GM21529 (cell line): ENCODE measurements around the gene COL1A2.

Experiments
- ATAC-seq: cut with Tn5 transposase; IDR thresholded peaks from one replicate; pipeline ENCODE4 v1.9.1; 2021; ENCODE audit not compliant: unreplicated experiment

COL1A2 gene

GRCh38 chr7:94394437-94395140 is at the start of gene COL1A2:
Gene COL1A2, plus strand, starts transcription at chr7:94394895. Its CDS starts 137 bp downstream, at chr7:94395032.
- ATAC-seq = no peak

GRCh38 chr7:94345907-94346306 is 48.8 kb upstream of the COL1A2 start:
- ATAC-seq = no peak

- no peak for ATAC-seq
Observed at GRCh38 chr7:94348142-94348541, 46.6 kb upstream of the COL1A2 start.

DNA sequence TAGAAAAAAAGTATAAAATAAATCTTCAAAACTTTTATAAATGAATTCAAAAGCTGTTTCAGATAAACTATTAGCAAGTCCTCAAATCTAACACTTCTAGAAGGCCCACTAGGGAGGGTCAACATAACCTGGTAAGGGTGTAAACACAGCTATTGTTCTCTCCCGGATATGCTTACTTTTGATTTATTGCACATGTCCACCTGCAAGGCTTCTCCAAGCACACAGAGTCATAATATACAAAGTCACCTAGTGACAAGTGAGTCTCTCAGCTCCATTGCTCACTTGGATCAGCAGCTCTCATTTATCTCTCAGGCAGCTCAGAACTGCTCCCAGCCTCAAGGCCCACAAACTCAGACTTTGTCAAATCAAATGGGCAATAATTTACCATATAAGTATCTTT is 44.0 kb upstream of the COL1A2 start:
- no peak for ATAC-seq

DNA sequence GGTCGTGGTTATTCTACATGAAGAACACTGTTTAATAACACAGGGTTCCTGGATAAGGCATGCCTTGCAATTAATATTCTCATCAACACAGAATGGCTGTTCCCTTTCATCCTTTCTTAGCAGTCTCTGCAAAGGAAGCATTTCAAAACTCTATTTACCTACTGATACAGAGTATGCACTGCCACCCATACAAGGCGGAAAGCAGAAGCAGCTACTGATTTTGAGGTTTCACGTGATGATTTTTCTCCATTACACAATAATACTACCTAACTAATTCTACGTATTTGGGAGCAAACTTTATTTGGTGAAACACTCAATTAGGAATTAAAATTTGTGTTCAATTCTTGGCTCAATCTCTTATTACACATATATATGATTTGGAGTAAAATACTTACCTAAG is 43.0 kb upstream of the COL1A2 start:
- no peak for ATAC-seq

DNA sequence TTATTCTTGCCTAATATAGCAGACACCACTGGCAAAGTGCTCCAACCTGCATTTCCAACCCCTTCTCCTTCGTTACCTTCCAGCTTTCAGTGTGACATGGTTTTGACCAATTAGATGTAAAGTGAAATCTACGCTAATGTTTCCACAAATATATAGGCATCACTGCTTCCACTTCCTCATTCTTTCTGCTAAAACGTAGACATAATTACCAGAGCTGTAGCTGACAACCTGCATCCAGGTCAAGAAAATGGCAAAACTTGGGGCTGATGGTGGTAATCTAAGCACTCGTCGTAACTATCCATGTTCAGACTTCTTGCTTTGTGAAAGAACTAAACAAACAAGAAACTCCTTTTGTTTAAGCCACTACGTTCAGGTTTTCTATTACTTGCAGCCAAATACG is 41.8 kb upstream of the COL1A2 start:
- no peak for ATAC-seq

DNA sequence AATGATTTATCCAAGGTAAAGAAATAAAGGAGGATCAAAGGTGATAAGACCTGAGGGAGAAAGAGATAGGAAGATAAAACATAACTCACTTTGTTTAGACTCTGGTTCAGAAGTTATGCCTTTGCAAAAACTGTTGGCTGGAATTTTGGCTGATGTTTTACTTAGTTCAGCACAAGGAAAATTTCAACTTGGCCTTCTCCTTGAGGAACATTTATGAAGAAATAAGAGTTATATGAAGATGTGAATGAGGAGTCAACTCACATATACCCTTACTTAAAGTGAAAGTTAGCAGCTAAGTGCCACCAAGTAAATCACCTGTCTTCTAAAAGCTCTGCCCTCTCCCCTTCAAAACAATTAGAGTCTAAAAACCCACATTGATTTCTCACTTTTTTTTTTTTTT is 39.7 kb upstream of the COL1A2 start:
- no peak for ATAC-seq

GRCh38 chr7:94355454-94355853 is 39.2 kb upstream of the COL1A2 start:
- ATAC-seq = no peak

DNA sequence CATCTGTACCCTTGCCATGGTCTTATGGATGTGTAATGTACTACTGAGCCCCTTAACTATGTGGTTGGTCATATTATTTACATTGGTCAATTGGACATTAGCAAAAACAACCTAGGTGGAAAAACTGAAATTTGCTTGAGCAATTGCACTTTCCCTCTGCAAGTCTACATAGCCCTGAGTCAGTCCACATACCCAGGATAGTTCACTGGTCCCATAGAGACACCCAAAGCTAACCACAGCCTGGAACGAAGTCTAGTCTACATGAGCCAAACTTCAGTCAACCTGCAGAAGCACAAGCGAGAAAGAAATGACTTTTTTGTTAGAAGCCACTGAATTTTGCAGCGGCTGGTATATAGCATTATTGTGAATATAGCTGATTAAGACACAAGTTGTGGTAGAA is 37.6 kb upstream of the COL1A2 start:
- no peak for ATAC-seq

DNA sequence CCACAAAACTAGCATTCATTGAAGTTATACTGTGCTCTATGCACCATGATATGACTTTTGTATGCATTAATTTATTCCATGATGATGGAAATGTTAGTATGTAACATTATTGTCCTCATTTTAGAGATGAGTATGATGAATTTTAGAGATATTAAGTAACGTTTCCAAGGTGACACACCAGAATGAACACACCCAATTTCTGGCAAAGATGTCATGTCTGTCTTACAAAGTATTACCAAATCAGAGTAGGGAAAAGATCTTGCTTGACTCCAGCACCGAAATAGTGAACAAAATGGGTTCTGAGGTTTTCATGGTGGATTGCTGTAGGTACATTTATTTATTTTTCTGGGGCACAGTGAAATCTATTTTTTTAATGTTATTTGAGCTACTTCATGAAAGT is 33.8 kb upstream of the COL1A2 start:
- no peak for ATAC-seq

DNA sequence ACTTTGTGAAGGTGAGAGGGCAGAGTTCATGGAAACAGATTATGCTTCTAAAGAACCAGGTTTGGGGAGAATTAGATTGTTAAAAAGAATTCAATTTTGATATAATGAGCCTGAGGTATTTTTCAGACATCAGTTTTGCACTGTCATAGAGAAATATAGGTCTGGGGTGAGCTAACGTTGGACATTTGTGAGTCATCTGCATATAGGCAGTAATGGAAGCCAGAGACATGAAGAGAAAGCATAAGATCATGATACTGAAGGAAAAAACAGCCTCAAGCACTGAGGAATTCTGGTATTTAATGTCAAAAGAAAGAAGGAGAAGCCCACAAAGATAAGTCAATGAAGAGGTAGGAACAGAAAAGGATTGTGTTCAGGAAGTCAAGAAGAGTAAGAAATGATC is 32.4 kb upstream of the COL1A2 start:
- no peak for ATAC-seq

- ATAC-seq = no peak
Observed at GRCh38 chr7:94364816-94365215, 29.9 kb upstream of the COL1A2 start.

DNA sequence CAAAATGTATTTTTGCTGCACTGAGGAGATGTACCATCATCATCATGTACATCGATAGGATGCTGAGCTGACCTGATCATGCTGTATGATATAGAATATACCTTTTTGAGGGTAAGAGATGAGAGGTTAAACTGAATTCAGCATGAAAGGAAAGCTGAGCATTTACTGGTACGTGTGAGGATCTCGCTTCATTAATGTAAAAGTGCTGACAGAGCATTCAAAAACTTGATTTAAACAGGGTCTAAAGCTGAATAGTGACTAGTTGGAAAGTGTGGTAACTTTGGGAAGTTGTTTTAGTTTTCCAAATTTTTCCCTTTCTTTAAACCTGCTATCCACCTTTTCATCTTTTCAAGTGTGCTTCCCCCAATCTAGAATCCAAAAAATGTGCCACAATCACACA is 28.5 kb upstream of the COL1A2 start:
- no peak for ATAC-seq

- no peak for ATAC-seq
Observed at GRCh38 chr7:94366832-94367231, 27.9 kb upstream of the COL1A2 start.

- ATAC-seq = no peak
Observed at GRCh38 chr7:94367949-94368348, 26.7 kb upstream of the COL1A2 start.

DNA sequence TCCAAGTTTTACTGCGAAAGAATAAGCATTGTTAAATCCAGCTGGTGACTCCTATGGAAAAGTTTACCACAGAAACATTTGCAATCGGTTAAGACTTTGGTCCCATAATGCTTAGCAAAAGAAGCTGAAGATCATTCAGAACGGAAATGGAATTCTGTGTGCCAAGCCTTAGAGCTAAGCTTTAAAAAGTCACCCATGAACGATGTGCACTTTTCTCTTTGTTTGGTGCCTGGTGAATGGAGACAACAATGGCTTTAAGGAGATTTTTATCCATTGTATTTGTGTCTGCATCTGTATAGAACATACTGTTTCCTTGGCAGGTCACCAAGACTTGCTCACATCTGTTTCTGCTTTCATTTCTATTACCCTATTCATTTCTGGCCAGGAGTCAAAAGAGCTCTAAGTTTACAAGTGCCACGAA is 26.3 kb upstream of the COL1A2 start:
- ATAC-seq = no peak

DNA sequence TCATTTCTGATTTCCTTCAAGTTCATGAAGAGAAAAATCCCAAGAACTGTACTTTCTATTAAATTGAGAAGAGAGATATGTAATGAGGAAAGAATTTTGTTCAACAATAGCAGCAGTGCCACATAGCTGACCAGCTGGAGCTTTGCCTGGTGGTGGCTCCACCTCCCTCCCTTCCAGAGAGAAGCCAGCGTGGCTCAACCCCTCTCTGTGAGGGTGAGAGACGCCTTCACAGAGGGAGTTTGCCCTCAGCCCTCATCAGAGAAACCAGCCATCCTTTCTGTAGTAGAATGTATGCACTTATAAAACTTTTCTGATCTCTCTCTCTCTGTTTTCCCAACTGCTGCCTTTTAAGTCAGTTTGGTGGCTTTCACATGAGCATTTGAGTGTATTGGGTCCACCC is 20.5 kb upstream of the COL1A2 start:
- ATAC-seq = no peak

DNA sequence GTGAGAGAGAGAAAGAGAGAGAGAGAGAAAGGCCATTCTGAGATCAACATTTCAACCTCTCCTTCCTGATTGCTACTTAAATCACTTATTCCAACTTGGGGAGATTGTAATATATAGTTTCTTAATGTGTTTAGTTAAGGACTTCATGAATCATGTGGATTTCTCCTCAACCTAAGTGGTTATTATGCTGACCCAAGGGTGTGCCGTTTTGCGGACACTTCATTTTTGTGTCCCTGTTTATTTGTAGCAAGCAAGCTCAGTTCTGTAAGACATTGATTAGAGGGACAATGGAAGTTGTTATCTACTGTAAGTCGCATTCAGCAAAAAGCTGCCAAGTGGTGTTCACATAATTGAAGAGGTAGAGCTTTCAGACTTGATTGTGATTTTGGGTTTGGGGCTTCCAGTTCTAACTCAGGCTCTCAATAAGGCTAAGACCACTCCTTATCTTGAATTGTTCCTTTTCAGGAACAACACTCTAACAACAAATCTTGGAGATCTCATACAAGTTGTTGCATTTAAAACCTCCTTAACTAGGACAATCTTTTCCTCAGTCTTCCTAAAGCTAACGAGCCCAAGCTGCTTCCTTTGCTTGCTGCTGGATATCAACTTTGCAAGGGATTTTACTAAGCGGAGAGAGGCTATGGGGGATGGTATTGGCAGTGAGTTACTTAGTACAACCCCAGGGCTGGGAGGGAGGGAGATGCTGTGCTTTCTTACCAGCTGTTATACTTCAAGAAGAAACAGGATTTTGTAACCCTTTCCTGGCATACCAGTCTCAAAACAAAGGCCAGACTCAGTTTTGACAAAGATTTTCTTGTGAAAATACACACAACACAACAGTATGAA is 19.8 kb upstream of the COL1A2 start:
- ATAC-seq = no peak

DNA sequence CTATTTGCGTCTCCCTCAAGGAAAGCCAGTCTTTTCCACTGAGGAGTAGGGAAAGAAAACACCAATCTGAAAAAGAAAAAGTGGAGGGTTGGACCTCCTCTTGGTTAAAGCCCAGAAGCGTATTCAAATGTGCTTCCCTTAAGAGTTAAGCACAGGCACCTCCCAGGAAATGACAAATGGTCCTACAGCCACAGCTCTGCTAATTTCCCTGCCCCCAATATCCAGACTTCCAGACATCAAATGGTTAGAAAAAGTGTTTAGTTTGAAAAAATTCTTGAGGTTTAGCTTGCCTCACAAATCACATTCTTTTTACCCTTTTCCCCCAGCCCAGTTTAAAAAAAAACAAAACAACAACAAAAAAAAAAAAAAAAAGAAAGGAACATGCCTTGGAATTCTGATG is 19.0 kb upstream of the COL1A2 start:
- ATAC-seq = no peak

GRCh38 chr7:94376281-94376680 is 18.4 kb upstream of the COL1A2 start:
- no peak for ATAC-seq

DNA sequence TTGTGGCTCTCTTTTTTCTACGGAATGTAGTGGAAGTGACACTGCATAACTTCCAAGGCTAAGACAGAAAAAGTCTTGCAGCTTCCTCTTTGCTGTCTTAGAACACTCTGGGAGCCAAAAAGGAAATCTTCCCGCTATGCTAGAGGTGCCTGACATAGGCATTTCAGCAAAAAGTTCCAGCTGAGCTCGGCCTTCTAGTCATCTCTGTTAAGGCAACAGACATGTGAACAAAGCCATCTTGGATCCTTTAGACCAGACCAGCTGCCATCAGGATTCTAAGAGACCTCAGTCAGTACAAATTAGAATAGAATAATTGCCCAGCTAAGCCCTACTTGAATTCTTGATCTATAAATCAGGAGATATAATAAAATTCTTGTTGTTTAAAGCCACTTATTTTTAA is 16.3 kb upstream of the COL1A2 start:
- no peak for ATAC-seq

DNA sequence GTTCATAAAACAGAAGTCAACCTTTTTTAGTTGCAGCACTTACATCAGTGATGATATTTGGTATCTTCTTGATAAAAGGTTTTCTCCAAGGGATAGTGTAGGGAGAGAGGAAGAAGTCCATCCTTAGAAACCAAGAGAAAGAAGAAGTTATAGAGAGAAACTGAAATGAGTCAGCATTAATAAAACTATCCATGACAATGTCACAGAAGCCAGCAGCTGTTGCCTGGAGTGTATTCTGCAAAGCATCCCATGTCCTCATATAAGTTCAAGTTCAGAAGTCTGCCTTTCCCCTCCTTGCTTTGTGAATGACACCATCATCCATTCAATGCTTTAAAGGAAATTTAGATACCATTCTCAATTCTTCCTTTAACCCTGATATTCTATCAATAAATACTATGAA is 14.4 kb upstream of the COL1A2 start:
- no peak for ATAC-seq

GRCh38 chr7:94382132-94382531 is 12.6 kb upstream of the COL1A2 start:
- ATAC-seq = no peak
